Activated T-cell treated with anti-CD3 and anti-CD28 coated beads for 24 hours (primary cell): Measurements from ENCODE around the gene SCAMP4.

Experiments used
- DNase-seq: peaks from one replicate; pipeline ENCODE4 v3.0.0-alpha.2; 2020; ENCODE audit warnings: low read depth

The SCAMP4 gene

DNA sequence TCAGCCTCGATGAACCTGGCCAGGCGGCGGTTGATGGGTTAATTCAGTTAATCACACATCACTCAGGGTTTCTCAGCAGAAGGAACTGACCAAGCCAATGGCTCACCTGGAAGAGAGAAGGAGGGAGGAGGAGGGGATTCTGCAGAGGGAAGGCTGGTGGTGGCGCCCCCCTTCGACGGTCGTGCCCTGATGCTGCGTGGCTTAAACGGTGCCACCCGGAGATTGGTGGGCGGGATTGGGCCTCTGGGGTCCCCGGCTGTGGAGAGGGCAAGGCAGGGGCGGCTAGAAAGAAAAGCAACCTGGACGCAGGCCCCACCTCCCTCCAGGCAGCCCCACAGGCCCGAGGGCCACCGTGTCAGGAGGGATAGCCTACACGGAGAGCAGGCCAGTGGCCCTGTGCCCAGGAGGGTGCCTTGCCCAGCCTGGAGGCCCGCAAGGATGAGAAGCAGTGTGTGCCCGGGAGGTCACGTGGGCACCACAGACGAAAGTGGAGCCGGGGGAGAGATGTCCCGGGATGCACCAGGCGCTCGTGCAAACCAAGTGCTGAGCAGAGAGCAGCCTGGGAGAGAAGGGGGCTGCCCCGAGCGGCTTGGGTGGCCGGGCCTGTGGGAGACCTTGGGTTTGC is 51.8 kb downstream of the SCAMP4 start:
- no peak for DNase-seq

GRCh38 chr19:1957562-1958248 is 52.5 kb downstream of the SCAMP4 start:
- no peak for DNase-seq

DNA sequence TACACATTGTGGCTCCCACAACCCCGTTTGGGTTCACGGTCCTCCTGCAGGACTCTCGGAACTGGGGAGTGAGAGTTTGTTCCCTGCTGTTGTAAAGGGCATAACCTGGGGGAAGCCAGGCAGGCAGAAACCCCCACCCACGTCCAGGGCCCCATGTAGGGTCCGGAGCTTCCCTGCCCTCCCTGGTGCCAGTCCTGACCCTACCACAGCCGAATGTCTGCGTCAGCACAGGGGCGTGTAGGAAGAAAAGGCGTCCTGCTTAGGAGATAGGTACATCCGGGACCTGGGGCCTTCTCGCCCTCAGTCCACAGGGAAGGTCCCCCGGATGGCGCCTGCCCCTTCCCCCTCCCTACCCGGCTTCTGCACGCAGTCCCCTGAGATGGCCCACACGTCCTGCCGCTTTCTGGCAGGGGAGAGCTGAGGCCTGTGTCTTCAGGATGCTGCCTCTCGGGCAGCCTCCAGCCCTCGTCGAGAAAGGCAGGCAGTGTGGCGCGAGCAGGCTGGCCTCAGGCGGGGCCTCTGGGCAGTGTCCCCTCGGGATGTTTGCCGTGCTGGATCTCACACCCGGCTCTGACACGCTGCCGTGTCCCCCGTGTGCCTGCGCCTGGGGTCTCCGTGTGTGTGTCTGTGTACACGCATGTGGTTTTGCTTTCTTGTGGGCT is 54.9 kb downstream of the SCAMP4 start:
- DNase-seq = no peak

- DNase-seq = no peak
These were observed 56.0 kb downstream of the SCAMP4 start for GRCh38 chr19:1961000-1961883.

- DNase-seq = no peak
These were observed 57.5 kb downstream of the SCAMP4 start for GRCh38 chr19:1962674-1963073.

DNA sequence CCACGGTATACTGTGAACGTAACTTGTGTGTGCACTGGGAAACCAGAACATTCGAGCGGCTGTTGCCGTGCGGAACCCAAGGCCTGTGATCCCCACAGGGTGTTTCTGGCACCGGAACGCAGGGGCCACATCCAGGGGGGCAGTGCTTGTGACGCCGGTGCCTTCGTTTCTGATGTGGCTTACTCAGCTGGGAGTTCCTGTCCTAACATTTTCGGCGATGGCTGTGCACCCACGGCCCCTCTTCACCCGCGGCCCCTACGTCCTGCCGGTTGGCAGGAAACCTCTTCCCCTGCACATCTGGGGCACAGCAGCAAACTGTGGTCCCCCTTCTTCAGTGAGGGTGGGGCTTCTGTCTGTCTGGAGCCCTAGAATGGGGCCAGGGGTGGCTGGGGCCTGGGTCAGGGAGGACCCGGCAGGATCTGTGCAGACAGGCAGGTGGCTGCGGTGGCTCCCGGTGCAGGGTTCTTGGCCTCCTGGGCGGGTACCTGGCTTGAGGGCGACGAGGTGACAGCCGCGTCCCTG is 61.9 kb downstream of the SCAMP4 start:
- DNase-seq = peak; percentile 8

- no peak for DNase-seq
These were observed 63.3 kb downstream of the SCAMP4 start for GRCh38 chr19:1968279-1969175.

DNA sequence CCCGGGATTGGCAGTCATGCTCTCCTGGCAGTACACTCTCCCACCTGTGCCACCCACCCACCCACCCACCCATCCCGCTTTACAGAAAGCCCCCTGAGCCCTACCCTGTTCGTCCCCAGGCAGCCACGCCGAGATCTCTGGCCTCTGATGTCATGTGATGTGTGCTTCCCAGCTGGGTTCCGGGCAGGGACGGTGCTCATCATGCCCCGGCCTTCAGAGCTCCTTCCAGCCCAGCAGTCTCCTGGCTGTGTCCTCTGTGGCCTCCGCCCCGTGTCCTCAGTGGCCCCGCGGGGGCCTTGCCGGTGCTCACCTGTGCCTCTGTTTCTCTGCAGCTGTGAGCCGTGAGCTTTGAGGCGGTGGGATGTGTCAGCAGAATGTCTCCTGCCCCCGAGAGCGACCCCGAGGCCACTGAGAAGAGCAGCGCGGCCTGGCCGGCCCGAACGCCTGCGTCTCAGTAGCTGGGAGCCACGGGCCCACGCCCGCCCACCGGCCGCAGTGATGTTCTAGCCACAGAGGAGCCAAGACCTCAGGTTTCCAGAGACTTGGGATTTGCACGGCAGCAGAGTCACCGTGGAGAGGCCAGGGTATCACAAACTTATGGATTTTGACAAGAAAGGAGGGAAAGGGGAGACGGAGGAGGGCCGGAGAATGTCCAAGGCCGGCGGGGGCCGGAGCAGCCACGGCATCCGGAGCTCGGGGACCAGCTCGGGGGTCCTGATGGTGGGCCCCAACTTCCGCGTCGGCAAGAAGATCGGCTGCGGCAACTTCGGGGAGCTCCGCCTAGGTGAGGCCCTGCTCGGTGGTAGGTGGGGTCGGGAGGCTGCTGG is 64.2 kb downstream of the SCAMP4 start:
- DNase-seq = no peak

DNA sequence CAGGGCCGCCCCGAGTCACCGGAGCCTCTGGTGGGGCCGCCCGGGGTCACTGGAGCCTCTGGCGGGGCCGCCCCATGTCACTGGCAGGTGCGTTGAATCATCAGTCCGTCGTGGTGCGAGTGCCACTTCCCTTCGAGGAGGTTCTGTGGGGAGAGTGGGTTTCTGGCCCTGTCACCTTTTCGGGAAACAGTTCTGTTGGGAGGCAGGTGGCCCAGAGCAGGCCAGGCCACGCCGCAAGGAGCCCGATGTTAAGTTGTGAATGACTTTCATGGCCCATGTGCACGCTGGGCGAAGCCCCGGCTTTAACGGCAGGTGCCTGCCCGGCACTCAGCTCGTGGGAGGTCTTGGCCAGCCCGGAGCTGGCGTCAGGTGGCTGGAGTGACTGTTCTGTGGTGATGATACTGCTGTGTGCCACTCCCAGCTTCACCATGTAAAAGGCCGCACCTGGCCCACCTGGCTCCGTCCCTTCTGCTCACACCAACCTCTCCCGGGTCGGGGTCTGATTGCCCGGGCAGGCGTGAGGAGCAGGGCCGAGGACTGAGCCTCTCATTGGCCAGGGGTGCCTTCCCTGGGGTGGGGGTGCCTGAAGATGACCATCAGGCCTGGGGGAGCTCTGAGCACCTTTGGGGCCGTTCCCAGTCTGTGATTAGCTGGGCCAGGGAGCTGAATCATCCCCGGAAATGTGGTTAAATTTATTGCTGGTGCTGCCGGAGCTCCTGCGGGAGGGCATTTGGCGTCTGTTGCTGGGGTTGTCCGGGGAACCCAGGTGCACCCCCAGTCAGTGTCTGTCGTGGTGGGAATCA is 65.0 kb downstream of the SCAMP4 start:
- DNase-seq = no peak

DNA sequence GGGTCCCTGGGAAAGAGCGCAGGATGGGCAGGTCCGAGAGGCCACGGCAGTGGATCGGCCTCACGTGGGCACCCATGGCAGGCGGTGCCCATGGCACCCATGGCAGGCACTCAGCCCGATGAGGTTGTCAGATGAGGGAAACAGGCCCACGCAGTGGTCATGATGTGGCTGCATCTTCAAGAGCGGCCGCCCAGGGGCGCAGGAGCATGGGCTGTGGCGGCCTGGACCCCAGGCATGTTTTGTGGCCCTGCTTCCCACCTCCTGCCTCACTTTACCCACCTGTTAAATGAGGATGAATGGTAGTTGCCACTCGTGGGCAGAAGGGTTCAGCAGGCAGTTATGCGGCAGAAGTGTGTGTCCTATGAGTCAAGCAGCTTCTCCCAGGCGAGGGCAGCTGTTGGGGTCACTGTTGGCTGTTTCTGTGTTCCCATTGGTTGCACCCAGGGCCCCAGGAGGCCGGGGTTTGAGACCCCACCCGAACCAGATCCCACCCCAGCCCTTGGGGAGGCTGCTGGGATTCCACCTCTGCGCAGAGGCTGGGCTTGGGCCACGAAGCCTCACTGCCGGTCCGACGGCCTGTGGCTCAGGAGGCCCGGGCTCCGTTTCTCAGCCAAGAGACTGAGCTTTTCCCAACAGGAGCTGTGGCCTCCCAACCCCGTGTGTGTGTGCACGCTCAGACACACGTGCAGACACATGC is 65.8 kb downstream of the SCAMP4 start:
- no peak for DNase-seq

DNA sequence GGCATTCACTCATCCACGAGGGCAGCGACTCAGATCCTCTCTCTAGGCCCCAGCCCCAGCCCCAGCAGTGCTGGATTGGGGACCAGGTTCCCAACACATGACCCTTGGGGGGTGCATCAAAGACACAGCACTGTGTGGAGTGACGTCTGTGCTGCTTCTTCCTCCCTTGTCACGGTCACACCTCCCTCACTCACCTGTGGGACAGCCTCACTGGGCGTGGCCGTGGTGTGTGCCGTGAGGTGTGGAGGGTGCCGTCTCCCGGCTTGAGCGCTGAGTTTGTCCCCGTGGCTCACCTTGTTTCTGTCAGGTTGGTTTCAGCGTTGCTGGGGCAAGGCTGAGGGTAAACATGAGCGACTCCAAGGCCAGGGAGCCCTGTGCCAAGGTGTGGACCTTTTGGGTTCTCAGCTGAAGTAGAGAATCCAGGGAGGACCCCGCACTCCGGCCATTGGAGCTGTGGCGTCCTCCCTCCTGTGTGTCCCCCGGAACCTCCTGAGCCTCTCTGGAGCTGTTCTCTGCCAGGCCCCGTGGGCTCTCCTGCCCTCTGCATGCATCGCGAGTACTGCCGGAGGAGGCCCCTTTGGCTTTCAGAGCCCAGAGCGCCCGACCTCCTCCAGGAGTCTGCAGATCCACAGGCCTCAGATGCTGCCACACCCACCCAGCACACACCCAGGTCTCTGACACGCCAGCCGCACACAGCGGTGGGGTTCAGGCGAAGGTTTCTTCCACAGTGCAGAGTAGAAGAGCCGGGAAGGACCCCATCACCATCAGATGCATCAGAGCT is 69.4 kb downstream of the SCAMP4 start:
- DNase-seq = no peak

DNA sequence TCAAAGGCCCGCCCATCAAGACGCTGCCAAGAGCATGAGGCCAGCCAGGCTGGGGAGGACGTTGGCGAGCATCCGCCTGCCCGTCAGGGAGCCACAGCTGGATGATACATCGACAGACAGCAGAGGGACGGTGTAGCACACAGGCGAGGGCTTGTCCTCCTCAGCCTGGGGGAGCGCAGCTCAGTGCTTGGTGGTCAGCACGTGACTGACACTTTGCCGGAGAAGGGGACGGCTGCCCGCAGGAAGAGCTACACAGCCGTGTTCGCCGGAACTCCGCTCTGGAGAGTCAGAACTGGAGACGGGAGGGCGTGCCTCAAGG is 69.9 kb downstream of the SCAMP4 start:
- no peak for DNase-seq
